ENCODE measurements around the gene INVS. TPM values are rescaled to one million over a fixed set of nuclear protein-coding genes. Genes with fewer than 3 reads are reported as not detected.

INVS gene
- total and polyA plus RNA-seq, 2 donors (not counting 1 experiment from before 2014, with no cell fraction given), result 13.9 to 37.0 TPM

GRCh38 chr9:100290714-100291113 lies 191.7 kb downstream of the INVS start:
- Histone ChIP-seq H3K9ac (ENCODE audit: low read length) (no peak overlapping the region), H3K27me3 (replicated peaks in 1 of 4; ENCODE audit: control extremely low read depth in 1 of 4, control insufficient read depth in 3 of 4, insufficient read depth in 4 of 4, low read length in 3 of 4) (no peaks in the 10 kb centered on the region), H3K4me1 (ENCODE audit: control insufficient read depth in 2 of 2, insufficient read depth in 2 of 2, low read length in 2 of 2) (no peaks in the 10 kb centered on the region), H3K36me3 (replicated peaks in 1 of 2; ENCODE audit: control extremely low read depth in 1 of 2, control insufficient read depth in 1 of 2, extremely low read depth in 1 of 2, insufficient read depth in 2 of 2, low read length in 1 of 2) (peaks cover 15 to 58% of the 10 kb centered on the region in 2 experiments), H3K4me2 (replicated peaks; ENCODE audit: low read depth, low read length, poor library complexity, severe bottlenecking) (no peak overlapping the region), H3K9me3 (ENCODE audit: control extremely low read depth in 1 of 3, control insufficient read depth in 2 of 3, insufficient read depth in 1 of 3, low read length in 2 of 3) (peaks cover 0 to 6% (median 0%) of the 10 kb centered on the region in 3 donors), H3K4me3 (ENCODE audit: control extremely low read depth in 1 of 5, extremely low read depth in 1 of 5, insufficient read depth in 1 of 5, low read depth in 2 of 5, low read length in 4 of 5) (no peak overlapping the region), H3K27ac (ENCODE audit: low read length in 2 of 2) (no peak overlapping the region), H3K79me2 (ENCODE audit: control insufficient read depth, insufficient read depth, low read length) (no peaks in the 10 kb centered on the region), H2AFZ (ENCODE audit: insufficient read depth, low read depth, low read length, poor library complexity, severe bottlenecking) (no peak overlapping the region), H4K20me1 (ENCODE audit: control insufficient read depth, insufficient read depth, low read length, poor library complexity, severe bottlenecking) (no peaks in the 10 kb centered on the region)
- no peak overlapping the region for H3K27ac Mint-ChIP-seq
- H3K4me3 Mint-ChIP-seq, result no peak overlapping the region
- H3K4me1 Mint-ChIP-seq, result no peaks in the 10 kb centered on the region
- WGBS (ENCODE audit: insufficient coverage), result 100% methylated on average over 3 of the region's 4 CpGs
- no peaks in the 10 kb centered on the region for H3K27me3 Mint-ChIP-seq
- peaks cover 3% of the 10 kb centered on the region for H3K9me3 Mint-ChIP-seq (ENCODE audit: insufficient read depth)
- ATAC-seq (ENCODE audit: low read depth) (no peak), DNase-seq (no peak)
- CTCF ChIA-PET, result no interaction called here
- POLR2A ChIA-PET, result no interaction called here
- no peak for TF ChIP-seq CTCF (IDR thresholded peaks at IDR 0.05)
- TF ChIP-seq EZH2 (IDR thresholded peaks at IDR 0.05; ENCODE audit: borderline replicate concordance, insufficient read depth, low read depth, low read length, poor library complexity, severe bottlenecking), result no peak
- intact Hi-C loops (cut with micrococcal nuclease), result no loop called here

- WGBS (ENCODE audit: insufficient coverage), result 97% methylated on average over 8 of the region's 13 CpGs
- no peak overlapping the region for H3K9ac ChIP-seq (ENCODE audit: low read length)
- ChIA-PET POLR2A (no interaction called here), CTCF (interaction anchor here (0.7 kb wide), 1 partner anchor 31 kb away, joined by 3 read pairs; no protein-coding TSS in a partner anchor)
- Mint-ChIP-seq H3K27me3 (no peaks in the 10 kb centered on the region), H3K9me3 (ENCODE audit: insufficient read depth) (peaks cover 3% of the 10 kb centered on the region), H3K27ac (no peak overlapping the region), H3K4me3 (no peak overlapping the region), H3K4me1 (no peaks in the 10 kb centered on the region)
- H3K4me2 ChIP-seq (replicated peaks; ENCODE audit: low read depth, low read length, poor library complexity, severe bottlenecking), result no peak overlapping the region
- H4K20me1 ChIP-seq (ENCODE audit: control insufficient read depth, insufficient read depth, low read length, poor library complexity, severe bottlenecking), result no peaks in the 10 kb centered on the region
- DNase-seq (no peak), ATAC-seq (ENCODE audit: low read depth) (no peak)
- TF ChIP-seq EZH2 (IDR thresholded peaks at IDR 0.05; ENCODE audit: borderline replicate concordance, insufficient read depth, low read depth, low read length, poor library complexity, severe bottlenecking), result no peak
- no peak for TF ChIP-seq CTCF (IDR thresholded peaks at IDR 0.05)
- intact Hi-C loops (cut with micrococcal nuclease), result no loop called here
- peaks cover 0 to 3% (median 0%) of the 10 kb centered on the region in 3 donors for H3K9me3 ChIP-seq (ENCODE audit: control extremely low read depth in 1 of 3, control insufficient read depth in 2 of 3, insufficient read depth in 1 of 3, low read length in 2 of 3)
- H3K27ac ChIP-seq (ENCODE audit: low read length in 2 of 2), result no peak overlapping the region
- no peak overlapping the region for H3K4me3 ChIP-seq (ENCODE audit: control extremely low read depth in 1 of 5, extremely low read depth in 1 of 5, insufficient read depth in 1 of 5, low read depth in 2 of 5, low read length in 4 of 5)
- H2AFZ ChIP-seq (ENCODE audit: insufficient read depth, low read depth, low read length, poor library complexity, severe bottlenecking), result no peak overlapping the region
- peaks cover 14 to 52% of the 10 kb centered on the region in 2 experiments for H3K36me3 ChIP-seq (replicated peaks in 1 of 2; ENCODE audit: control extremely low read depth in 1 of 2, control insufficient read depth in 1 of 2, extremely low read depth in 1 of 2, insufficient read depth in 2 of 2, low read length in 1 of 2)
- H3K79me2 ChIP-seq (ENCODE audit: control insufficient read depth, insufficient read depth, low read length), result no peaks in the 10 kb centered on the region
- H3K27me3 ChIP-seq (replicated peaks in 1 of 4; ENCODE audit: control extremely low read depth in 1 of 4, control insufficient read depth in 3 of 4, insufficient read depth in 4 of 4, low read length in 3 of 4), result no peaks in the 10 kb centered on the region
- H3K4me1 ChIP-seq (ENCODE audit: control insufficient read depth in 2 of 2, insufficient read depth in 2 of 2, low read length in 2 of 2), result no peaks in the 10 kb centered on the region
Measured at GRCh38 chr9:100292414-100292813, 193.4 kb downstream of the INVS start.
